ENCODE results near the gene HMGCS1. TPM values are rescaled to one million over a fixed set of nuclear protein-coding genes. Genes with fewer than 3 reads are reported as not detected.

The HMGCS1 gene
- total and polyA plus RNA-seq, 2 of the 4 experiments (the other 2 are of a cell fraction): 27.5 to 30.6 TPM

GRCh38 chr5:43315682-43316081, 2.5 kb upstream of the HMGCS1 start:
- WGBS, 2 experiments (ENCODE audit: extremely low coverage in 2 of 2, insufficient read length in 1 of 2): no CpG with 5 or more reads among the region's 3 CpGs
- POLR2A ChIA-PET (ENCODE audit: unreplicated experiment): no interaction called here
- intact Hi-C loops (cut with micrococcal nuclease) (no loop called here), in situ Hi-C loops (cut with MboI; ENCODE audit: low sequenced_read_pairs) (loop anchor here (25.0 kb wide), 1 partner anchor 203 kb away; the partner anchor contains the start of gene ZNF131), dilution Hi-C loops (cut with HindIII; ENCODE audit: low sequenced_read_pairs, unreplicated experiment) (no loop called here)
- Histone ChIP-seq H2AK5ac (ENCODE audit: low read depth, low read length) (no peak overlapping the region), H3K4me3 (ENCODE audit: insufficient read depth, low read depth, low read length) (no peak overlapping the region), H3K9me3 (ENCODE audit: control insufficient read depth, insufficient read depth, low read length) (no peaks in the 10 kb centered on the region), H2BK20ac (ENCODE audit: low read depth, low read length) (no peak overlapping the region), H3K9ac (ENCODE audit: low read depth, low read length) (no peak overlapping the region), H3K23ac (ENCODE audit: low read depth, low read length) (no peak overlapping the region), H4K20me1 (ENCODE audit: insufficient read depth, low read length) (no peaks in the 10 kb centered on the region; the same call in 1 of the 2 replicates), H3K4ac (ENCODE audit: low read depth, low read length) (no peak overlapping the region), H2BK120ac (ENCODE audit: low read depth, low read length) (no peak overlapping the region), H3K18ac (ENCODE audit: low read depth, low read length) (no peak overlapping the region), H3K4me1 (ENCODE audit: control insufficient read depth, insufficient read depth, low read length) (peaks cover 2% of the 10 kb centered on the region; the same call in 1 of the 2 replicates), H2BK5ac (ENCODE audit: low read depth, low read length, poor library complexity, severe bottlenecking) (no peak overlapping the region), H3K4me2 (ENCODE audit: low read depth, low read length) (no peak overlapping the region), H3K56ac (ENCODE audit: extremely low read depth, insufficient read depth, low read length) (no peak overlapping the region), H3K27me3 (ENCODE audit: control insufficient read depth, insufficient read depth, low read length) (no peaks in the 10 kb centered on the region), H2BK15ac (ENCODE audit: low read depth, low read length) (no peak overlapping the region), H3K14ac (replicated peaks; ENCODE audit: low read depth, low read length) (no peak overlapping the region), H4K5ac (ENCODE audit: low read depth, low read length) (no peak overlapping the region), H2AFZ (replicated peaks; ENCODE audit: low read length, poor library complexity) (no peak overlapping the region), H4K8ac (ENCODE audit: low read depth in 2 of 2, low read length in 2 of 2) (no peak overlapping the region), H3K9me1 (ENCODE audit: insufficient read depth, low read length) (peaks cover 5% of the 10 kb centered on the region), H3K79me1 (ENCODE audit: low read depth in 1 of 2, low read length in 2 of 2) (peaks cover 9 to 15% of the 10 kb centered on the region in 2 experiments), H4K91ac (ENCODE audit: insufficient read depth, low read depth, low read length) (no peak overlapping the region), H3K27ac (ENCODE audit: insufficient read depth, low read length) (no peak overlapping the region), H3K36me3 (ENCODE audit: control insufficient read depth, insufficient read depth, low read length) (no peaks in the 10 kb centered on the region), H2AK9ac (replicated peaks; ENCODE audit: low read depth, low read length, poor library complexity) (no peak overlapping the region)
- TF ChIP-seq MAFK (IDR thresholded peaks at IDR 0.05; ENCODE audit: low read depth, low read length) (no peak), CTCF (conservative IDR thresholded peaks at IDR 0.05; ENCODE audit: low read depth, low read length) (no peak), FOS (IDR thresholded peaks at IDR 0.05; ENCODE audit: low read depth, low read length) (no peak), MXI1 (IDR thresholded peaks at IDR 0.05; ENCODE audit: borderline replicate concordance, low read depth, low read length) (no peak), POLR2A (IDR thresholded peaks at IDR 0.05; ENCODE audit: low read depth, low read length) (no peak), RFX5 (IDR thresholded peaks at IDR 0.05; ENCODE audit: low read depth, low read length) (no peak), CHD1 (IDR thresholded peaks at IDR 0.05; ENCODE audit: low read depth, low read length) (no peak), RAD21 (IDR thresholded peaks at IDR 0.05; ENCODE audit: low read length) (no peak), BHLHE40 (IDR thresholded peaks at IDR 0.05; ENCODE audit: low read depth, low read length) (no peak), MAZ (IDR thresholded peaks at IDR 0.05; ENCODE audit: borderline replicate concordance, low read depth, low read length) (no peak)
- ATAC-seq (ENCODE audit: low read depth): no peak
- no TSS peak for BruUV-seq (replicated peaks)
- CTCF ChIA-PET: no interaction called here
- no peak for DNase-seq
